ENCODE measurements around the gene PNPLA1. TPM values are rescaled to one million over a fixed set of nuclear protein-coding genes. Genes with fewer than 3 reads are reported as not detected.

The PNPLA1 gene
- total RNA-seq, 1 experiment from 2014 or later: not detected

- DNase-seq (ENCODE audit: low read depth, low spot score) (no peak), ATAC-seq (no peak)
- no peaks in the 10 kb centered on the region for H3K36me3 ChIP-seq (ENCODE audit: control insufficient read depth, insufficient read depth, low read length)
- H3K4me3 ChIP-seq (ENCODE audit: low read depth in 2 of 2, low read length in 2 of 2): no peak overlapping the region
- no peak overlapping the region for H3K27ac ChIP-seq (ENCODE audit: low read length)
- CTCF ChIA-PET: interaction anchor here (1.0 kb wide), 1 partner anchor 11 kb away, joined by 3 read pairs; no protein-coding TSS in a partner anchor
- H3K27me3 ChIP-seq (ENCODE audit: control insufficient read depth, insufficient read depth, low read length): no peaks in the 10 kb centered on the region
- TF ChIP-seq POLR2AphosphoS5 (IDR thresholded peaks at IDR 0.05; ENCODE audit: low read depth, low read length): no peak
- no peaks in the 10 kb centered on the region for H3K9me3 ChIP-seq (ENCODE audit: control insufficient read depth, insufficient read depth, low read depth, low read length)
- intact Hi-C loops (cut with micrococcal nuclease; ENCODE audit: unreplicated experiment) (no loop called here), in situ Hi-C loops (cut with HindIII; ENCODE audit: low pct_unique_long_range_greater_than_20kb, low sequenced_read_pairs) (no loop called here)
- no TSS peak for BruUV-seq (replicated peaks)
- POLR2A ChIA-PET: no interaction called here
- H3K4me1 ChIP-seq (ENCODE audit: control insufficient read depth, insufficient read depth, low read length): no peaks in the 10 kb centered on the region
Observed at GRCh38 chr6:36290668-36291620, 21.1 kb downstream of the PNPLA1 start.

- DNase-seq (ENCODE audit: low read depth, low spot score) (no peak), ATAC-seq (no peak)
- no peaks in the 10 kb centered on the region for H3K36me3 ChIP-seq (ENCODE audit: control insufficient read depth, insufficient read depth, low read length)
- in situ Hi-C loops (cut with HindIII; ENCODE audit: low pct_unique_long_range_greater_than_20kb, low sequenced_read_pairs): no loop called here
- no peak overlapping the region for H3K4me3 ChIP-seq (ENCODE audit: low read depth in 2 of 2, low read length in 2 of 2)
- no peaks in the 10 kb centered on the region for H3K9me3 ChIP-seq (ENCODE audit: control insufficient read depth, insufficient read depth, low read depth, low read length)
- no TSS peak for BruUV-seq (replicated peaks)
- no peak overlapping the region for H3K27ac ChIP-seq (ENCODE audit: low read length)
- ChIA-PET POLR2A (no interaction called here), CTCF (interaction anchor here (1.0 kb wide), 1 partner anchor 10 kb away, joined by 3 read pairs; no protein-coding TSS in a partner anchor)
- TF ChIP-seq SIN3A (IDR thresholded peaks at IDR 0.05; ENCODE audit: borderline replicate concordance, insufficient read depth, low read depth, low read length): no peak
- TF ChIP-seq POLR2AphosphoS5 (IDR thresholded peaks at IDR 0.05; ENCODE audit: low read depth, low read length): no peak
- TF ChIP-seq REST (IDR thresholded peaks at IDR 0.05; ENCODE audit: insufficient read depth in 1 of 2, low read depth in 2 of 2, low read length in 1 of 2): no peak
- TF ChIP-seq CTCF (IDR thresholded peaks at IDR 0.05): no peak
- TF ChIP-seq TCF7L2 (IDR thresholded peaks at IDR 0.05; ENCODE audit: low read depth, low read length): no peak
- no peaks in the 10 kb centered on the region; the same call in 1 of the 2 replicates for H3K27me3 ChIP-seq (ENCODE audit: control insufficient read depth, insufficient read depth, low read length)
- H3K4me1 ChIP-seq (ENCODE audit: control insufficient read depth, insufficient read depth, low read length): no peaks in the 10 kb centered on the region
- intact Hi-C loops (cut with micrococcal nuclease; ENCODE audit: unreplicated experiment): no loop called here
Observed at GRCh38 chr6:36292170-36292569, 22.3 kb downstream of the PNPLA1 start.

DNA sequence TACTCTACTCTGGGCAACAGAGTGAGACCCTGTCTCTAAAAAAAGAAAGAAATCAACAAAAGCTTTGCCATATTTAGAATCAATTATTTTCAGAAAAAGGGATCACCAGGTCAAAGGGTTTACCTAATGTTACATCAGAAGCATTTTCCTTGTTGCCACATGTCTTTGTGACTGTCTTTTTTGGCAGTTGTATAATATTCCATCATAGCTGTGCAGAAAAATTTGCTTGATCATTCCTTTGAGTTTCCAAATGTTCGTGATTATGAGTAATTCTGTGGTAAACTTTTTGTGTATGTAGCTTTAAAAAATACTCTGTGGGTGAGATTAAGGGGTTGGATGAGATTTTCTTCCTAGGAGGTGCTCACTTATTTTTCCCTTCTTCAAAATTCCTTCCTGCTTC is 26.4 kb downstream of the PNPLA1 start:
- POLR2A ChIA-PET: no interaction called here
- no peak for ATAC-seq
- intact Hi-C loops (cut with micrococcal nuclease; ENCODE audit: unreplicated experiment): no loop called here
- no TSS peak for BruUV-seq (replicated peaks)
- Histone ChIP-seq H3K27ac (ENCODE audit: low read length) (no peak overlapping the region), H3K4me3 (ENCODE audit: low read depth in 2 of 2, low read length in 2 of 2) (no peak overlapping the region), H3K27me3 (ENCODE audit: control insufficient read depth, insufficient read depth, low read length) (no peaks in the 10 kb centered on the region; the same call in 1 of the 2 replicates), H3K36me3 (ENCODE audit: control insufficient read depth, insufficient read depth, low read length) (no peaks in the 10 kb centered on the region), H3K4me1 (ENCODE audit: control insufficient read depth, insufficient read depth, low read length) (no peaks in the 10 kb centered on the region), H3K9me3 (ENCODE audit: control insufficient read depth, insufficient read depth, low read depth, low read length) (no peaks in the 10 kb centered on the region)
- CTCF ChIA-PET: no interaction called here
- no peak for DNase-seq (ENCODE audit: low read depth, low spot score)
- in situ Hi-C loops (cut with HindIII; ENCODE audit: low pct_unique_long_range_greater_than_20kb, low sequenced_read_pairs): no loop called here
- TF ChIP-seq CTCF (IDR thresholded peaks at IDR 0.05) (no peak), TCF7L2 (IDR thresholded peaks at IDR 0.05; ENCODE audit: low read depth, low read length) (no peak), POLR2AphosphoS5 (IDR thresholded peaks at IDR 0.05; ENCODE audit: low read depth, low read length) (no peak), SIN3A (IDR thresholded peaks at IDR 0.05; ENCODE audit: borderline replicate concordance, insufficient read depth, low read depth, low read length) (no peak), REST (IDR thresholded peaks at IDR 0.05; ENCODE audit: insufficient read depth in 1 of 2, low read depth in 2 of 2, low read length in 1 of 2) (no peak)
